NCI-H1092 treated with DMSO at 0.1 percent for 48 hours (cell line): Measurements from ENCODE around the gene NR6A1.

Experiments used
- DNase-seq: peaks from one replicate; lab custom pipeline; 2025; lab: John Stamatoyannopoulos, UW

NR6A1 gene

GRCh38 chr9:124724415-124725067 is 46.6 kb downstream of the NR6A1 start:
- DNase-seq, result no peak

- no peak for DNase-seq
These were observed 47.8 kb downstream of the NR6A1 start for GRCh38 chr9:124723352-124723751.

GRCh38 chr9:124721109-124721906 is 49.8 kb downstream of the NR6A1 start:
- no peak for DNase-seq

GRCh38 chr9:124720429-124721108 is 50.5 kb downstream of the NR6A1 start:
- DNase-seq, result no peak

- no peak for DNase-seq
These were observed 52.2 kb downstream of the NR6A1 start for GRCh38 chr9:124718928-124719327.

- no peak for DNase-seq
These were observed 53.5 kb downstream of the NR6A1 start for GRCh38 chr9:124717597-124717996.

- no peak for DNase-seq
These were observed 54.3 kb downstream of the NR6A1 start for GRCh38 chr9:124716808-124717207.

- no peak for DNase-seq
These were observed 60.3 kb downstream of the NR6A1 start for GRCh38 chr9:124710766-124711165.

GRCh38 chr9:124709292-124709690 is 61.8 kb downstream of the NR6A1 start:
- DNase-seq, result no peak

- no peak for DNase-seq
These were observed 62.3 kb downstream of the NR6A1 start for GRCh38 chr9:124708633-124709291.

- DNase-seq, result no peak
These were observed 63.0 kb downstream of the NR6A1 start for GRCh38 chr9:124708074-124708473.

GRCh38 chr9:124707666-124708065 is 63.4 kb downstream of the NR6A1 start:
- no peak for DNase-seq

- no peak for DNase-seq
These were observed 64.4 kb downstream of the NR6A1 start for GRCh38 chr9:124706685-124707084.

- DNase-seq, result no peak
These were observed 71.5 kb downstream of the NR6A1 start for GRCh38 chr9:124699575-124699974.

- no peak for DNase-seq
These were observed 72.8 kb downstream of the NR6A1 start for GRCh38 chr9:124698265-124698664.

GRCh38 chr9:124697326-124698200 is 73.5 kb downstream of the NR6A1 start:
- DNase-seq, result no peak

- no peak for DNase-seq
These were observed 75.0 kb downstream of the NR6A1 start for GRCh38 chr9:124696101-124696500.

GRCh38 chr9:124695280-124695890 is 75.7 kb downstream of the NR6A1 start:
- DNase-seq, result no peak

- no peak for DNase-seq
These were observed 76.5 kb downstream of the NR6A1 start for GRCh38 chr9:124694414-124695279.

- DNase-seq, result no peak
These were observed 77.7 kb downstream of the NR6A1 start for GRCh38 chr9:124693403-124693802.
